ENCODE data around the gene TMEM45A. TPM values are rescaled to one million over a fixed set of nuclear protein-coding genes. Genes with fewer than 3 reads are reported as not detected.

TMEM45A gene
- total RNA-seq, 1 experiment from 2014 or later = 6.6 TPM

DNA sequence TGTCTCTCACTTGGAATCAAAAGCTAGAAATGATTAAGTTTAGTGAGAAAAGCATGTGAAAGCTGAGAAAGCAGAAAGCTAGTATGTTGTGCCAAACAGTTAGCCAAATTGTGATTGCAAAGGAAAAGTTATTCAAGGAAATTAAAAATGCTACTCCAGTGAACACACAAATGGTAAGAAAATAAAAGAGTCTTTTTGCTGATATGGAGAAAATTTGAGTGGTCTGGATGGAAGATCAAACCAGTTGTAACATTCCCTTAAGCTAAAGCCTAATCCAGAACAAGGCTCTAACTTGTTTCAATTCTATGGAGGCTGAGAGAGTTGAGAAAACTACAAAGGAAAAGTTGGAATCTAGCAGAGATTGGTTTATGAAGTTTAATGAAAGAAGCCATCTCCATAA lies 128.8 kb downstream of the TMEM45A start (continued):
- no peak for TF ChIP-seq CBFB (CRISPR knock-in tag; IDR thresholded peaks at IDR 0.05; ENCODE audit: low read depth)
- TF ChIP-seq, protein P1, sequence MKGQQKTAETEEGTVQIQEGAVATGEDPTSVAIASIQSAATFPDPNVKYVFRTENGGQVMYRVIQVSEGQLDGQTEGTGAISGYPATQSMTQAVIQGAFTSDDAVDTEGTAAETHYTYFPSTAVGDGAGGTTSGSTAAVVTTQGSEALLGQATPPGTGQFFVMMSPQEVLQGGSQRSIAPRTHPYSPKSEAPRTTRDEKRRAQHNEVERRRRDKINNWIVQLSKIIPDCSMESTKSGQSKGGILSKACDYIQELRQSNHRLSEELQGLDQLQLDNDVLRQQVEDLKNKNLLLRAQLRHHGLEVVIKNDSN (CRISPR knock-in tag; IDR thresholded peaks at IDR 0.05) = no peak
- TF ChIP-seq ZNF281 (CRISPR knock-in tag; IDR thresholded peaks at IDR 0.05) = no peak
- TF ChIP-seq NR1H2 (CRISPR knock-in tag; IDR thresholded peaks at IDR 0.05) = no peak

Other genes starting within 250 kb of the TMEM45A start
- 45.0 to 73.6 TPM (median 46.3 TPM) in 3 replicates for gene TBC1D23, start 231.6 kb upstream of the TMEM45A start, total RNA-seq (2021)
- gene NIT2, start 157.9 kb upstream of the TMEM45A start, total RNA-seq (2021) = 23.8 to 27.3 TPM (median 24.0 TPM) in 3 replicates
- gene TOMM70, start 91.5 kb upstream of the TMEM45A start, total RNA-seq (2021) = 46.8 to 59.2 TPM (median 47.7 TPM) in 3 replicates
- 6.7 to 7.9 TPM (median 6.8 TPM) in 3 replicates for gene LNP1, start 91.1 kb upstream of the TMEM45A start, total RNA-seq (2021)
- not detected in 3 replicates for gene ADGRG7, start 117.0 kb downstream of the TMEM45A start, total RNA-seq (2021)
- gene TFG, start 216.9 kb downstream of the TMEM45A start, total RNA-seq (2021) = 64.9 to 68.4 TPM (median 66.9 TPM) in 3 replicates